ENCODE results near the gene PTPRN2.

The PTPRN2 gene

GRCh38 chr7:157518514-157519175, 1069.0 kb downstream of the PTPRN2 start:
- TF ChIP-seq GATA2 (IDR thresholded peaks at IDR 0.05; ENCODE audit: low read depth, low read length): no peak
- TF ChIP-seq GATA3 (IDR thresholded peaks at IDR 0.05; ENCODE audit: low read depth, low read length): no peak

DNA sequence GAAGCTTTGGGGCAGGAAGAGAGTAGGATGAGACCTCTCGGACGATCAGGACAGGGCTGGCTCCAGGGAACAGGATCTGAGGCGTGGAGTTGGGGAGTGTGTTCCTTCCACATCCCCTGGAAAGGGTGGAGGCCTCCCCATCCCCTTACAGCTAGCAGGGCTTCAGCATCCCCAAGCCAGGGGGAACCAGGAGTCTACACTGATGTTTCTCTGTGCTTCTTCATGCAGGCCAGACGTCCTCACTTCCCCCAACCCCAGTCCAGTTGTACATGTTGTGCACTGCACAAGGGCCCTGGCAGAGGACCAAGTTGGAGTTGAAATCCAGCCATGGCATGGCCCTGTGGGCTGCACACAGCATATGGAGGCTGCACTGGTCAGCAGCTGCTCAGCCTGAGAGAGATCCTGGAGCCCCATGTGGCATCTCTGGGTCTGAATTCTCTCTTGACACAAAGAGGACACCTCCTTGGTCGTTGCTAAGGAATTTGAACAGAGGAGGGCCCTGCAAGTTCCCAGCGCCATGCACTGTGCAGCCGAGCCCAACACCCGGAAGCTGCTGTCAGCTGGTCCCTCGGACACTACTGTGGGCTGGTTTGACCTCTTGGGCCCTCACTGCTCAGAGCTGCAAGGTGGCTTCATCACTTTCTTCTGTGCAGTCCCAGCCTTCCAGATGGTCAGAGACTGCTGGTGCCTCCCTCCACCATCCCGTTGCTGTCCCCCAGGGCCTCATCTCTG, 1069.7 kb downstream of the PTPRN2 start:
- TF ChIP-seq GATA3 (IDR thresholded peaks at IDR 0.05; ENCODE audit: low read depth, low read length): no peak
- TF ChIP-seq GATA2 (IDR thresholded peaks at IDR 0.05; ENCODE audit: low read depth, low read length): no peak

DNA sequence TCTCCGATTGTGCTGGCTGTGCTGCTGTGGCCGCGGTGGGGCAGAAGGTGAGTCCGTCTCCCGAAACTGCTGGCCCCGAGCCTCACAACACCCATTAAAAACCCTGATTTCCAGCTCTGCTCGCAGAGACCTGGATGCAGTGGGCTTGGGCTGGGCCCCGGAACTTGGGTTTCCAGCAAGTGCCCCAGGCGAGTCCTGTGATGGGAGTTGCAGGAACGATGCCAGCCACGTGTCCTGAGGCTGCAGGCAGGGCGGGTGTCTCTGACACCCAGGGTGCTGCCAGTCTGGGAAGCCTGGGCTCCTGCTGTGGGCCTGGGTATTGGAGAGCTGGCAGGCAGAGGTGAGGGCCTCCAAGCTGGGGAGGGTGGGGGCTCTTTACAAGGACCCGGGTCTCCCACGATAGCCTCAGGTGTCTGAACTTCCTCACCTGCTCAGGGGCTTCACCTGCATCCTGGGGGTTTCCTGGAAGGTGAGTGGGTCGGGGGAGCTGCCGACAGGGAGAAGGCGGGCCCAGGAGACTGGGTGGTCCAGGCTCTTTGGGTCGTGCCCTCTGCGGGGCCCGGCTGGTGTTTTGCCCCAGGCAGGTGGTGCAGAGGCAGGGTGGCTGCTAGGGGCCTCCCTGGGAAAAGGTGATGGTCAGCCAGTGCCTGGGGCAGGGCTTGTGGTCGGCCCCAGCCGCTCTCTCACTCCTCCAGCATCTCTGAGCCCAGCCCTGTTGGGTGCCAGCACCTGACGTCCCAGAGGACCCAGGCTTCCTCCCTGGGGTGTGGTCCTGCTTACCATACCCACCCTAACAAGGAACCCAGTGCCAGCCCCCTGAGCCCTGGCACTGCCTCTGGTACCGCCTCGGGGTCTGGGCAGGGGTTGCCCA, 1070.5 kb downstream of the PTPRN2 start:
- TF ChIP-seq GATA3 (IDR thresholded peaks at IDR 0.05; ENCODE audit: low read depth, low read length): no peak

GRCh38 chr7:157516311-157516710, 1071.3 kb downstream of the PTPRN2 start:
- no peak for TF ChIP-seq GATA2 (IDR thresholded peaks at IDR 0.05; ENCODE audit: low read depth, low read length)
- TF ChIP-seq GATA3 (IDR thresholded peaks at IDR 0.05; ENCODE audit: low read depth, low read length): no peak

- TF ChIP-seq GATA2 (IDR thresholded peaks at IDR 0.05; ENCODE audit: low read depth, low read length) (no peak), GATA3 (IDR thresholded peaks at IDR 0.05; ENCODE audit: low read depth, low read length) (no peak)
Measured at GRCh38 chr7:157515342-157516041, 1072.1 kb downstream of the PTPRN2 start.

- TF ChIP-seq GATA3 (IDR thresholded peaks at IDR 0.05; ENCODE audit: low read depth, low read length): no peak
- TF ChIP-seq GATA2 (IDR thresholded peaks at IDR 0.05; ENCODE audit: low read depth, low read length): no peak
Measured at GRCh38 chr7:157514746-157515145, 1072.9 kb downstream of the PTPRN2 start.

- TF ChIP-seq GATA2 (IDR thresholded peaks at IDR 0.05; ENCODE audit: low read depth, low read length) (peak; percentile 36), GATA3 (IDR thresholded peaks at IDR 0.05; ENCODE audit: low read depth, low read length) (no peak)
Measured at GRCh38 chr7:157514306-157514705, 1073.3 kb downstream of the PTPRN2 start.

- TF ChIP-seq GATA2 (IDR thresholded peaks at IDR 0.05; ENCODE audit: low read depth, low read length) (no peak), GATA3 (IDR thresholded peaks at IDR 0.05; ENCODE audit: low read depth, low read length) (no peak)
Measured at GRCh38 chr7:157513682-157514081, 1073.9 kb downstream of the PTPRN2 start.

DNA sequence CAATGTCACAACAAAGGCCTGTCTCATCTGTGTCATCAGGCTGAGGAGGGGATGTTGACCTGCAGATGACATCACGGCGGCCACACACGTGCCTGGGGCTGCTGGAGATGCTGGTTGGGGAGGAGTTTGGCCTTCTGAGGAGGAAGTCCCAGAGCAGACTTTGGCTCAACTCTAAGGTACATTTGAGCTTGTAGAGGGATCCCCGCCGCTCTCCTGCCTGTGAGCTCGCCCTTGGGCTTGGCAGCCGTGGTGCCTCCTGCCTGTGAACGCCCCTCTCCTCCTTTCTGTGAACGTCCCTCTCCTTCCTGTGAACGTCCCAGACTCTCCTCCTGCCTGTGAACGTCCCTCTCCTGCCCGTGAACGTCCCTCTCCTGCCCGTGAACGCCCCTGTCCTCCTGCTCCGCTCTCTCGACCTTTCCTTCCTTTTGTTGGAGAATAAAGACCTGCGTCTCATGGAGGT, 1074.4 kb downstream of the PTPRN2 start:
- TF ChIP-seq GATA3 (IDR thresholded peaks at IDR 0.05; ENCODE audit: low read depth, low read length) (no peak), GATA2 (IDR thresholded peaks at IDR 0.05; ENCODE audit: low read depth, low read length) (no peak)

DNA sequence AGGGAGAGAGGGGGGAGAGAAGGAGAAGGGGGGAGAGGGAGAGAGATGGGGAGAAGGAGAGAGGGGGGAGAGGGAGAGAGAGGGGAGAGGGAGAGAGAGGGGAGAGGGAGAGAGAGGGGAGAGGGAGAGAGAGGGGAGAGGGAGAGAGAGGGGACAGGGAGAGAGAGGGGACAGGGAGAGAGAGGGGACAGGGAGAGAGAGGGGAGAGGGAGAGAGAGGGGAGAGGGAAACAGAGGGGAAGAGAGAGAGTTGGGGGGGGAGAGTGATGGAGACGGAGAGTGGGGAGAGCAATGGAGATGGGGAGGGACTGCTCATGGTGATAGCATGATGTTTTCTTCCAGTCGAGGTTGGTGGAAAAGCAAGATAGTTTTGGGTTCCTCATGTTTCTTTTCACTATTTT, 1078.4 kb downstream of the PTPRN2 start:
- TF ChIP-seq GATA2 (IDR thresholded peaks at IDR 0.05; ENCODE audit: low read depth, low read length) (no peak), GATA3 (IDR thresholded peaks at IDR 0.05; ENCODE audit: low read depth, low read length) (no peak)

DNA sequence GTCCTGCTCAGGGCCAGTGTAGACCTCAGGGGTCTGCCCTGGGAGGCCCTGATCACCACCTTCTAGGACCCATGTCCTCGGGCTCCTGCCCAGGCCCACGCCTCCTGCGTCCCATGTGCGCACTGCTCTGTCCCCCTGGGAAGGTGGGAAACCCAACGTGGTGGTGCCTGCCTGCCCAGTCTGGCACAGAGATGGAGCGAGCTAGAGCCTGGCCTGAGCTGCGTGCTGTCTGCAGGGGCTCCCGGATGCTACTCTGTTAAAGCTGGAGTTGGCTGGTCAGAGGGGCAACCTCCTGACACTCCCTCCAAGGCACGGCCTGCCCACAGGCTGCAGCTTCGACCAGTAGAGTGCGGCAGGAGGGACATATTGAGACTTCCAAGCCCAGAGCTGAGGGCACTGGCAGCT, 1079.1 kb downstream of the PTPRN2 start:
- TF ChIP-seq GATA3 (IDR thresholded peaks at IDR 0.05; ENCODE audit: low read depth, low read length): no peak
- TF ChIP-seq GATA2 (IDR thresholded peaks at IDR 0.05; ENCODE audit: low read depth, low read length): no peak

DNA sequence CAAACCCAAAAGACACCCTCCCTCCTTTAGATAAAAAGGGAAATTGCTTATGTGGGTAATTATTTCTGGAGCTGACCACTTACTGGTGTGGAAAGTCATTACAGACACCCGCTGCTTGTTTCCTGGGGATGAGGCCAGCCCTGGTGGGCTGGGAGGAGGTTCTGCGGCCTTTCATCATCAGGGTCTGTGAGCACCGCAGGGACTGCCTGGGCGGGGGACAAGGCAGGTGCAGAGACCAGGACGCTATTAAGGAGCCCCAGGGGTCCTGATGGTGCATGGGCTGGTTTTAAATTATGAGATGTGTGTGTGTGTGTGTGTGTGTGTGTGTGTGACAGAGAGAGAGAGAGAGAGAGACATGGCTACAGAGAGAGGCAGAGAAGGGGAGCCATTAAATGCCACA, 1079.6 kb downstream of the PTPRN2 start:
- TF ChIP-seq GATA3 (IDR thresholded peaks at IDR 0.05; ENCODE audit: low read depth, low read length) (no peak), GATA2 (IDR thresholded peaks at IDR 0.05; ENCODE audit: low read depth, low read length) (no peak)

DNA sequence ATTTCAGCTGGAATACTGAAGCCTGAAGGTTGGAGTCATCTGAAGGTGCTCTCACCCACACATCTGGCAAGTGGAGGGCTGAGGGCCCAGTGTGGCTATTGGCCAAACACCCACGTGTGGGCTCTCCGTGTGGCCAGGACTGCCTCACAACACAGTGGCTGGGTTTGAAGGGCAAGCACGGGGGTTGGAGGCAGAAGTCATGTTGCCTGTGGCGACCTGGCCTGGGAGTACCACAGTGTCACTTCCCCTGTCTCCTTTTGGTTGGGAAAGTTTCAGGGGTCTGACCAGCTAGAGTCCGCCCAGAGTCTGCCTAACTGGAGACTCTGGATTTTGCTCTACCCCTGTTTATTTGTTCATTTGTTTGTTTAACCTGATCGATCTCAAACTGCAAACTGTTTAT, 1081.4 kb downstream of the PTPRN2 start:
- TF ChIP-seq GATA3 (IDR thresholded peaks at IDR 0.05; ENCODE audit: low read depth, low read length) (no peak), GATA2 (IDR thresholded peaks at IDR 0.05; ENCODE audit: low read depth, low read length) (no peak)

DNA sequence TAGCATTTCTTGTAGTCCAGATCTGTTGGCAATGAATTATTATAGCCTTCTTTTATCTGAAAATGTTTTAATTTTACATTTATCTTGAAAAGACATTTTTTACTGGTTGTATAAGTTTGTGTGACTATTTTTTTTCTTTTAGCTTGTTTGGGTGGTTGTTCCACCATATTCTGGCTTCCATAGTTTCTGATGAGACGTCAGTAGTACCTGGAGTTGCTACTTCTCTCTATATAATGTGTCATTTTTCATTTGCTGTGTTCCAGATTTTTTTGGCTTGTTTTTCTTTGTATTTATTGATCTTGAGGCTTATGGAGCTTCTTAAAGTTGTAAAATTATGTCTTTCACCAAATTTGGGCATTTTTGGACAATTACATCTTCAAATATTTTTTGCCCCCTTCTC, 1082.0 kb downstream of the PTPRN2 start:
- TF ChIP-seq GATA2 (IDR thresholded peaks at IDR 0.05; ENCODE audit: low read depth, low read length) (no peak), GATA3 (IDR thresholded peaks at IDR 0.05; ENCODE audit: low read depth, low read length) (no peak)

Measured in SH-SY5Y (cell line).